A549 (cell line): ENCODE results near the gene RBL2. TPM values are rescaled to one million over a fixed set of nuclear protein-coding genes. Genes with fewer than 3 reads are reported as not detected.

Experiments used
- ATAC-seq, 2 experiments: fragments of 200-7000 bp in 1 of 2; fragments of >200 bp in 1 of 2; cut with Nextera tagmentation in 1 of 2; cut with Tn5 transposase in 1 of 2; 3 replicates each; pipeline versions ENCODE4 v1.8.0 to v1.9.1; 2018 to 2020; ENCODE audit warnings: mild to moderate bottlenecking in 1 of 2, moderate library complexity in 1 of 2
- CTCF ChIA-PET: fragments of 300-600 bp; sonication (Branson Sonifier 250); formaldehyde crosslinking; extraction: SDS; loops from one replicate; lab custom pipeline; 2021; ENCODE audit warnings: antibody characterized with exemption, inconsistent platforms; lab: Yijun Ruan, JAX
- POLR2A ChIA-PET: fragments of 350-600 bp; formaldehyde crosslinking; extraction: SDS; loops from one replicate; lab custom pipeline; 2021; ENCODE audit warnings: antibody characterized with exemption, inconsistent platforms; lab: Yijun Ruan, JAX
- DNase-seq, 2 experiments: peaks; one replicate each; pipeline versions ENCODE4 v3.0.0 to v3.0.0-alpha.2; 2011 to 2016; ENCODE audit warnings: low read depth in 1 of 2, low spot score in 1 of 2
- FAIRE-seq: peaks from 2 replicates; lab custom pipeline; 2011; peaks lifted over from hg19 to GRCh38; lab: Jason Lieb, UNC
- H3K27ac ChIP-seq, 2 experiments: fragments of >200 bp; sonication (Bioruptor Twin); formaldehyde crosslinking; 3 replicates each; pipeline ENCODE4 v1.5.1; 2016 to 2017
- H3K4me1 ChIP-seq: fragments of >200 bp; sonication (Bioruptor Twin); formaldehyde crosslinking; 3 replicates; pipeline ENCODE4 v1.6.1; 2016
- H3K4me2 ChIP-seq: fragments of >200 bp; sonication (Bioruptor Twin); formaldehyde crosslinking; 3 replicates; pipeline ENCODE4 v1.6.1; 2016
- H3K4me3 ChIP-seq: fragments of >200 bp; sonication (Bioruptor Twin); formaldehyde crosslinking; 3 replicates; pipeline ENCODE4 v1.5.1; 2016
- H3K9me3 ChIP-seq: fragments of >200 bp; sonication (Bioruptor Twin); formaldehyde crosslinking; 3 replicates; pipeline ENCODE4 v1.6.1; 2016
- ATOH8 ChIP-seq: fragments of 250-450 bp; sonication (Bioruptor Pico); IDR thresholded peaks from 2 replicates; pipeline ENCODE4 v1.5.0; 2020; ENCODE audit warnings: low read depth, mild to moderate bottlenecking, moderate library complexity
- BHLHE40 ChIP-seq: IDR thresholded peaks from 2 replicates; pipeline ENCODE4 v1.6.1; 2012; ENCODE audit warnings: low read depth, low read length, inconsistent platforms
- CHD2 ChIP-seq: fragments of 150-350 bp; IDR thresholded peaks from 2 replicates; pipeline ENCODE4 v1.6.1; 2014; ENCODE audit warnings: low read length; ENCODE audit not compliant: partially characterized antibody
- CHD4 ChIP-seq: fragments of 200-600 bp; sonication (generic); IDR thresholded peaks from 2 replicates; pipeline ENCODE4 v1.6.1; 2016; ENCODE audit warnings: antibody characterized with exemption, mild to moderate bottlenecking, borderline replicate concordance
- E2F6 ChIP-seq: IDR thresholded peaks from 2 replicates; pipeline ENCODE4 v1.6.1; 2012; ENCODE audit warnings: low read depth, borderline replicate concordance
- ELK1 ChIP-seq: fragments of 150-350 bp; IDR thresholded peaks from 2 replicates; pipeline ENCODE4 v1.6.1; 2014; ENCODE audit warnings: low read depth, mild to moderate bottlenecking, low read length
- FOSB ChIP-seq: fragments of 250-450 bp; sonication (Bioruptor Pico); IDR thresholded peaks from 2 replicates; pipeline ENCODE4 v1.5.0; 2020; ENCODE audit warnings: mild to moderate bottlenecking, moderate library complexity
- FOXS1 ChIP-seq: fragments of 250-450 bp; sonication (Bioruptor Pico); IDR thresholded peaks from 2 replicates; pipeline ENCODE4 v1.5.0; 2020; ENCODE audit warnings: mild to moderate bottlenecking, moderate library complexity
- GATA3 ChIP-seq: IDR thresholded peaks from 2 replicates; pipeline ENCODE4 v1.6.1; 2012; ENCODE audit warnings: borderline replicate concordance
- HDAC2 ChIP-seq: fragments of 200-600 bp; sonication (generic); IDR thresholded peaks from 2 replicates; pipeline ENCODE4 v1.6.1; 2016
- HEYL ChIP-seq: fragments of 250-450 bp; sonication (Bioruptor Pico); IDR thresholded peaks from 2 replicates; pipeline ENCODE4 v1.8.0; 2021; ENCODE audit warnings: mild to moderate bottlenecking, moderate library complexity
- HOXA7 ChIP-seq: fragments of 250-450 bp; sonication (Bioruptor Pico); IDR thresholded peaks from 2 replicates; pipeline ENCODE4 v1.5.0; 2020; ENCODE audit warnings: mild to moderate bottlenecking, moderate library complexity
- KDM5A ChIP-seq: fragments of 200-600 bp; sonication (generic); IDR thresholded peaks from 2 replicates; pipeline ENCODE4 v1.6.1; 2016; ENCODE audit warnings: antibody characterized with exemption, mild to moderate bottlenecking
- MAX ChIP-seq: IDR thresholded peaks from 2 replicates; pipeline ENCODE4 v1.6.1; 2012
- NFE2L2 ChIP-seq: fragments of 150-350 bp; conservative IDR thresholded peaks from 2 replicates; pipeline ENCODE4 v1.6.1; 2014; ENCODE audit warnings: low read length
- NR3C1 ChIP-seq: fragments of >200 bp; sonication (Bioruptor Twin); formaldehyde crosslinking; IDR thresholded peaks from 3 replicates; pipeline ENCODE4 v1.6.1; 2017
- POLR2AphosphoS2 ChIP-seq: conservative IDR thresholded peaks from 2 replicates; pipeline ENCODE4 v1.6.1; 2012; ENCODE audit warnings: low read length, improper control_type of control experiment, inconsistent platforms
- RFX5 ChIP-seq: fragments of 450-650 bp; IDR thresholded peaks from 2 replicates; pipeline ENCODE4 v1.7.1; 2014; ENCODE audit warnings: antibody characterized with exemption, mild to moderate bottlenecking, moderate library complexity
- SREBF2 ChIP-seq: fragments of 450-650 bp; IDR thresholded peaks from 2 replicates; pipeline ENCODE4 v1.6.1; 2014; ENCODE audit warnings: mild to moderate bottlenecking, moderate library complexity
- TP53 ChIP-seq: fragments of 250-450 bp; sonication (Bioruptor Pico); IDR thresholded peaks from 2 replicates; pipeline ENCODE4 v1.5.0; 2021; ENCODE audit warnings: mild to moderate bottlenecking, moderate library complexity
- ZSCAN20 ChIP-seq: fragments of 250-450 bp; sonication (Bioruptor Pico); IDR thresholded peaks from 2 replicates; pipeline ENCODE4 v1.8.0; 2022; ENCODE audit warnings: mild to moderate bottlenecking, moderate library complexity
- WGBS: methylation state at CpG from one replicate; pipeline ENCODE4 v1.1.6; 2017; ENCODE audit errors: missing lambda C conversion rate; 5-methylcytosine and 5-hydroxymethylcytosine counted together
- polyA plus RNA-seq, 4 experiments: library from polyadenylated mRNA; depleted of rRNA in 3 of 4; stranded (reverse); fragments of >200 nt; fragmentation: RNase III in 1 of 4; extraction: RNeasy Plus Mini Kit Qiagen cat#74134 plus additional on column Dnase treatment in 1 of 4; gene quantifications; 2 replicates in 3 of 4; 3 replicates in 1 of 4; pipeline ENCODE4 v1.2.3, GENCODE V29; 2011 to 2017

RBL2 gene
- polyA plus RNA-seq, 2 of the 4 experiments (the other 2 are of a cell fraction): 17.2 to 45.0 TPM

- no peak for TF ChIP-seq NR3C1
- no peak for TF ChIP-seq FOXS1 (CRISPR knock-in tag)
- TF ChIP-seq TP53 (CRISPR knock-in tag): no peak
- no peak for TF ChIP-seq E2F6
- TF ChIP-seq GATA3: no peak
- TF ChIP-seq, all 56 proteins: peak for 0
These were observed 21.7 kb upstream of the RBL2 start (continued) for GRCh38 chr16:53412549-53412948.

- TF ChIP-seq CHD4: no peak
- TF ChIP-seq KDM5A: no peak
- no peak for TF ChIP-seq NR3C1
- TF ChIP-seq POLR2AphosphoS2: no peak
- no peak for TF ChIP-seq RFX5
- TF ChIP-seq NFE2L2: no peak
- TF ChIP-seq MAX: no peak
- no peak for TF ChIP-seq BHLHE40
- no peak for TF ChIP-seq ZSCAN20
- H3K4me3 ChIP-seq: no peak overlapping the region
- ChIA-PET CTCF (no interaction called here), POLR2A (no interaction called here)
- FAIRE-seq (no peak), ATAC-seq (no peak), DNase-seq (no peak)
- no peaks in the 10 kb centered on the region for H3K9me3 ChIP-seq
- H3K4me2 ChIP-seq: no peak overlapping the region
- 89% methylated on average over 18 of the region's 18 CpGs for WGBS
- no peaks in the 10 kb centered on the region for H3K4me1 ChIP-seq
- H3K27ac ChIP-seq: no peak overlapping the region
These were observed 20.4 kb upstream of the RBL2 start for GRCh38 chr16:53413864-53414263.

GRCh38 chr16:53414381-53414780, 19.9 kb upstream of the RBL2 start:
- DNase-seq (no peak), FAIRE-seq (no peak), ATAC-seq (no peak)
- Histone ChIP-seq H3K4me1 (no peaks in the 10 kb centered on the region), H3K9me3 (no peaks in the 10 kb centered on the region), H3K4me2 (no peak overlapping the region), H3K4me3 (no peak overlapping the region), H3K27ac (no peak overlapping the region)
- TF ChIP-seq CHD2 (no peak), SREBF2 (no peak), MAX (no peak), HDAC2 (no peak), GATA3 (no peak), ELK1 (no peak), RFX5 (no peak), HEYL (no peak), NFE2L2 (no peak), BHLHE40 (no peak), ATOH8 (no peak), HOXA7 (CRISPR knock-in tag) (no peak), FOSB (CRISPR knock-in tag) (no peak), TP53 (CRISPR knock-in tag) (no peak)
- CTCF ChIA-PET: interaction anchor here (1.5 to 2.0 kb wide), 2 partner anchors 9 to 20 kb away, joined by 4 to 7 read pairs; no protein-coding TSS in a partner anchor
- POLR2A ChIA-PET: no interaction called here
- 72% methylated on average over 16 of the region's 16 CpGs for WGBS
